ENCODE data around the gene MIA3.

The MIA3 gene

DNA sequence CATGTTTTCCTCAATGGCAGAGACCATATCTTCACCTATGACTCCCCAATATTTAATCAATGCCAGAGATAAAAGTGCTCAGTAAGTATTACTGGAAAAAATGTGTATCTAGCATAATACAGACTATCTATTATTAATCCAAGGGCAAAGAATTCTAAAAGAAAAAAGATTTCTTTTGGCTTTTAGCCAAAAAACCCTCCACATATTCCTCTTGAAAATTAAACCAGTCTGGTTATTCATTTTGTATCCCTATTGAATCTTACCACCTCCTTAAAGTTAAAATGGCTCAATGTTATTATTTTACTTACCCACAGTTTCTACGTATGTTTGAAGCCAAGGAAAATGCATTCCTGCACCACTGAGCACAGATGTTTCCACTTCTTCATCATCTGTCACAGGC is 29.8 kb upstream of the MIA3 start:
- TF ChIP-seq, protein P1, sequence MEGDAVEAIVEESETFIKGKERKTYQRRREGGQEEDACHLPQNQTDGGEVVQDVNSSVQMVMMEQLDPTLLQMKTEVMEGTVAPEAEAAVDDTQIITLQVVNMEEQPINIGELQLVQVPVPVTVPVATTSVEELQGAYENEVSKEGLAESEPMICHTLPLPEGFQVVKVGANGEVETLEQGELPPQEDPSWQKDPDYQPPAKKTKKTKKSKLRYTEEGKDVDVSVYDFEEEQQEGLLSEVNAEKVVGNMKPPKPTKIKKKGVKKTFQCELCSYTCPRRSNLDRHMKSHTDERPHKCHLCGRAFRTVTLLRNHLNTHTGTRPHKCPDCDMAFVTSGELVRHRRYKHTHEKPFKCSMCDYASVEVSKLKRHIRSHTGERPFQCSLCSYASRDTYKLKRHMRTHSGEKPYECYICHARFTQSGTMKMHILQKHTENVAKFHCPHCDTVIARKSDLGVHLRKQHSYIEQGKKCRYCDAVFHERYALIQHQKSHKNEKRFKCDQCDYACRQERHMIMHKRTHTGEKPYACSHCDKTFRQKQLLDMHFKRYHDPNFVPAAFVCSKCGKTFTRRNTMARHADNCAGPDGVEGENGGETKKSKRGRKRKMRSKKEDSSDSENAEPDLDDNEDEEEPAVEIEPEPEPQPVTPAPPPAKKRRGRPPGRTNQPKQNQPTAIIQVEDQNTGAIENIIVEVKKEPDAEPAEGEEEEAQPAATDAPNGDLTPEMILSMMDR (IDR thresholded peaks at IDR 0.05): no peak

DNA sequence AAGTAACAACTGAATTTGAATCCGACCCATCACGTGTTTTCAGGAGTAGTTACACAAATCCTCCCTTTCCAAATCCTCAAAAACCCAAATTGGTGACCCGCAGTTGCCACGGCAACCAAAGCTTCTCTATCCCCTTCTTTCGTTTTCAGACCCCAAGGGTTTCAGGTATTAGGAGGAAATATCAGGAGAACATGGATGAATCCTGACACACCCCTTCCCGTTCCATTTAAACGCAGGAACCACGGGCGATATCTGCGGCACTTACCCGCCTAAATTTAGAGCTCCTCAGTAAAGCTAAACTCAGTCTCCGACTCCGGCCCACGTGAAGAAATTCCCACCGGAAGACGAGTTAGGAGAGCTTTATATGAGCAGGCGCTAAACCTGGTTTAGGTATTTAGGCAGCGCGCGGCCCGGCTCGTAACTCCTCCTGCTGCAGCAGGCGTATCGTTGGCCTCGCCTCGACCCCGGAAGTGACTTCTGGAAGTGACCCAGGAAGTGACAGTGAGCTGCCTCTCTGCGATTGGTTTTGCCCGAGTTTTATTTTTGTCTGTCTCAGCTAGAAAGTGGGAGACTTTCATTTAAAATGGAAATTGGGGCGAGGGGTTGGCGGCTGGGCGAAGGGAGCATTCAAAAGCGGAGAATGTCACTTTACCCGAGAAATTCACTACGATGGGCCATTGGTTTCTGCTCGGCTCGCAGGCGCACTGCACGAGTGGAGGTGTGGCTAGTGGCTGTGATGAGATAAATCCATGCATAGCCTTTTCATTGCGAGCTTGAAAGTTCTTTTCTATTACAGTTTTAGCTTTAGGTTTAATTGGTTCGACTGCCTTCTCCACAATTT is 28.2 kb upstream of the MIA3 start, which contains the start of gene TAF1A:
TSS of gene TAF1A (minus strand) at position 472 of the 841 bp plus-strand sequence.
- TF ChIP-seq, protein P1 (IDR thresholded peaks at IDR 0.05): no peak

DNA sequence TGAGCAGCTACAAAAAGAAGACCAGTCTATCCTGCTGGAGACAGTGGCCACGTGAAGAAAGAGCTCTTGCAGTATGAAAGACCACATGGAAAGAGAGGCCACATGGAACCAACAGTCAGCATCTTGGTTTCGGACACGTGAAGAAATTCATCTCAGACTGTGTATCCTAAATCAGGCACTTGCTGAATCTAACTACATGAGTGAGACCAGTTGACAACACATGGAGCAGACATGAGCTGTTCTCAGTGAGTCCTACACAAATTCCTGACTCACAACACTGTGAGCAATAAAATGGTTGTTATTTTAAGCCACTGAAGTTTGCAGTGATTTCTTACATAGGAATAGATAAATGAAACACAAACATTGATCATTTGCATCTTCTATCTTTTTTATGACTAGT is 25.7 kb upstream of the MIA3 start:
- TF ChIP-seq, protein P1 (IDR thresholded peaks at IDR 0.05): no peak

DNA sequence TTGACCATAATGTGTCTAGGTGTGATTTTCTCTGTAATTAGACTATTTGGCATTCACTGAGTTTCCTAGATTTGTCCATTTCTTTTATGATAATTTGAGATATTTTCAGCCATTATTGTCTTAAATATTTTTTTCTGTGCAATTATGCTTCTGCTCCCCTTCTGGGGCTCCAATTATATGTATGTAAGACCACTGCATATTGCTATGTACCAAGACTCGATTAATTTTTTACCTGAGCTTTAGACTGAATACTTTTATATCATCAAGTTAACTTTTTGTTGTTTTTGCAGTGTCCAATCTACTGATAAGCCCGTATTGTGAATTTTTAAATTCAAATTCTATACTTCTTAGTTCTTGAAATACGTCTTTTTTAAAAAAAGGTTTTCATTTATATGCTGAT is 23.1 kb upstream of the MIA3 start:
- TF ChIP-seq, protein P1 (IDR thresholded peaks at IDR 0.05): no peak

DNA sequence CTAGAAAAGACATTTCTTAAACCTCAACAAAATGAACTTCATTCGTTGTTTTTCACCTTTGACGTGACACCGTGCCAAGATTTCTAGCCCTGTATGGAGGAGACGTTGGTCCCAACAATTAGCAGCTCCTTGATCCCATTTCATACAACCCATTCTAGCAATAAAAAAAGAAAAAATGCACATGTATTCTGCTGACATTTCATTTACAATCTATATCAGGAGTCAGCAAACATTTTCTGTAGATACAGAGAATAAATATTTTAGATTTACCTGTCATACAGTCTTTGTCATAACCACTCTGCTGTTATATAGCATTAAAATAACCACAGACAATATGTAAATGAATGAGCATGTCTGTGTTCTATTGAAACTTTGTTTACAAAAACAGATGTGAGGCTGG is 21.2 kb upstream of the MIA3 start:
- TF ChIP-seq, protein P1 (IDR thresholded peaks at IDR 0.05): no peak

DNA sequence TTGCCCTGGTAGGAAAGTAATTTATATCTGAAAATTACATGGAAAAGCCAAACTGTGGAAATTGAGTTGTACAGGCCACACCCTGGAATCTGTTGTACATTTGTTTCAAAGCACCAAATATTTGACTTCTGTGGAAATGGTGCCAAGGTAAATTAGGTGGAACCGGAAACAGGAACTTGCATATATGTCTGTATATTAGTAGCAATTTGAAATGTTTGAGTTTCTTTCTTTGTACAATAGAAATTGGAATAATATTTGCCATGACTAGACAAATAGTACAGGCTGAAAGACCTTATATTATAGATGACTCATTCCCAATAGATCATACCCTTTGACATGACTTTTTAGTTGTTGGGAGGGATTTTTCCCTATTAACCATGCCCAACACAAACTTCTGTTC is 17.6 kb upstream of the MIA3 start:
- TF ChIP-seq, protein P1 (IDR thresholded peaks at IDR 0.05): no peak

DNA sequence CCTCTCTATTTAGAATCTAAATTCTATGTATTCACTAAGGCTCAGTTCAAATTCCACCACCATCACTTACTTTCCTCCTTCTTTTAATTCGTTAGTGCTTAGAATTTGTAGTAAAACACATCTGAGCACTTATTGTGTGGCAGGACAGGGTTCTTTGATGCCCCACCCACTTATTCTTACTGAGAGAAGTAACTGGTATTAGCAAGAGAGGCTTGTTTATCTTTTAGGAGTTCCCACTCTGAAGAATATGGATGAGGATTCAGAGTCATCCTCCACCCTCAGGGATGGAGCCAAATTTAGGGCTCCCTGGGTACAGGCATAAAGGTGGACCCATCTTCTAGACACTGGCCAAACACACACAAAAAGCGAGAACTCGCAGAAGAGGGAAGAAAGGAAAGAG is 16.6 kb upstream of the MIA3 start:
- TF ChIP-seq, protein P1 (IDR thresholded peaks at IDR 0.05): no peak

All from LNCAP (cell line).